Lung microvascular endothelial cell (primary cell): ENCODE results near the gene FCHSD2. TPM values are rescaled to one million over a fixed set of nuclear protein-coding genes. Genes with fewer than 3 reads are reported as not detected.
A peak's percentile ranks its signal among the peaks of the same experiment; 100 is the strongest.
"Not testable (repeated sequence)": the region's sequence is repeated elsewhere in the genome, so short reads cannot be mapped to it uniquely, and the experiment has no call there.

Source experiments
- DNase-seq, 2 donors: peaks; one replicate each; pipeline versions ENCODE4 v3.0.0 to v3.0.0-alpha.2; 2010; ENCODE audit warnings: low read depth in 2 of 2
- total RNA-seq: library from RNA; depleted of rRNA; stranded (reverse); fragments of >200 nt; gene quantifications from 2 replicates; pipeline ENCODE4 v1.2.1, GENCODE V29; 2014

The FCHSD2 gene
- total RNA-seq, 1 donor from 2014 or later: 15.9 TPM

DNA sequence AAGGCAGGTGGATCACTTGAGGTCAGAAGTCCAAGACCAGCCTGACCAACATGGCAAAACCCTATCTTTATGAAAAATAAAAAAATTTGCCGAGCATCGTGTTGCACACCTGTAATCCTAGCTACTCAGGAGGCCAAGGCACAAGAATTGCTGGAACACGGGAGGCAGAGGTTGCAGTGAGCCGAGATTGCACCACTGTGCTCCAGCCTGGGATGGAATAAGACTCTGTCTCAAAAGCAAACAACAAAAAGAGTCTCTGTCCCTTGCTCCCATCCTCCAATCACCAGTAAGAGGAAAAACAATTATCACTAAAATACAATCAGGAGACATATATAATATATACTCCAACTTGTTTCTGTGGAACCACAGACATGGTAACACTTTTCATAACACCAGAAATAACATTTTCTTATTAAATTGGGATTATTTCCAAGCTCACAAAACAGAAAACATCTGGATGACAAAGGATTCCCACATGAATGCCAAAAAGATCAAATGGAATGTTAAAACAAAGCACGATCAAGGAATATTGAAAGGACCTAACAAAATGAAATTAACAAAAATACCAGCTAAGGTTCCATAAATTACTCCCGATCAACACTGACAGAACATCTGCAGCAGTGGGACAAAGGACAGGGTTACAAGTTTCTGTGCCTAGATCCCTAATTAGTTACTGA is 15.2 kb downstream of the FCHSD2 start:
- DNase-seq: no peak

DNA sequence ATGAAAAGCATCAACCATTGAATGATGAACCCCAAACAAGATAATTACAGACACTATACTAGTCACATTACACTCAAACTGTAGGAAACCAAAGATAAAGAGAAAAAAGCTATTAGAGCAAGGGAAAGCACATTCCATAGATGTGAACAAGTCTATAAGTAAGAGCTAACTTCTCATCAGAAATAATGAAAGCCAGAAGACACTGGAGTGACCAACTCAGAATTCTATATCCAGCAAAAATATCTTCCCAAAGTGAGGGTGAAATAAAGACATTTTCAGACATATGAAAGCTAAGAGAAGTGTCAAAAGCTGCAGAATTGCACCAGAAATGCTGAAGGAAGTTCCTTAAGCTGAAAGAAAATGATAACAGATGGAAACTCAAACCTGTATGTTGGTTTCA is 17.3 kb downstream of the FCHSD2 start:
- DNase-seq: no peak

DNA sequence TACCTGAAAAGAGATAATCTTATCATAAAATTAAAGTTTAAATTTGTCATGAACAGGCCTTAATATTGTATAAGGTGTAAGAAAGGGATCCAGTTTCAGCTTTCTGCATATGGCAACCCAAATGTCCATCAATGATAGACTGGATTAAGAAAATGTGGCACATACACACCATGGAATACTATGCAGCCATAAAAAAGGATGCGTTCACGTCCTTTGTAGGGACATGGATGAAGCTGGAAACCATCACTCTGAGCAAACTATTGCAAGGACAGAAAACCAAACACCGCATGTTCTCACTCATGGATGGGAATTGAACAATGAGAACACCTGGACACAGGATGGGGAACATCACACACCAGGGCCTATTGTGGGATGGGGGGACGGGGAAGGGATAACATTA is 18.2 kb downstream of the FCHSD2 start:
- DNase-seq: not testable (repeated sequence)

GRCh38 chr11:73121692-73122091 is 20.4 kb downstream of the FCHSD2 start:
- DNase-seq: no peak

GRCh38 chr11:73117071-73117470 is 25.0 kb downstream of the FCHSD2 start:
- DNase-seq: no peak

- DNase-seq: no peak
Observed at GRCh38 chr11:73116636-73117035, 25.5 kb downstream of the FCHSD2 start.

GRCh38 chr11:73114835-73115220 is 27.3 kb downstream of the FCHSD2 start:
- DNase-seq: no peak

DNA sequence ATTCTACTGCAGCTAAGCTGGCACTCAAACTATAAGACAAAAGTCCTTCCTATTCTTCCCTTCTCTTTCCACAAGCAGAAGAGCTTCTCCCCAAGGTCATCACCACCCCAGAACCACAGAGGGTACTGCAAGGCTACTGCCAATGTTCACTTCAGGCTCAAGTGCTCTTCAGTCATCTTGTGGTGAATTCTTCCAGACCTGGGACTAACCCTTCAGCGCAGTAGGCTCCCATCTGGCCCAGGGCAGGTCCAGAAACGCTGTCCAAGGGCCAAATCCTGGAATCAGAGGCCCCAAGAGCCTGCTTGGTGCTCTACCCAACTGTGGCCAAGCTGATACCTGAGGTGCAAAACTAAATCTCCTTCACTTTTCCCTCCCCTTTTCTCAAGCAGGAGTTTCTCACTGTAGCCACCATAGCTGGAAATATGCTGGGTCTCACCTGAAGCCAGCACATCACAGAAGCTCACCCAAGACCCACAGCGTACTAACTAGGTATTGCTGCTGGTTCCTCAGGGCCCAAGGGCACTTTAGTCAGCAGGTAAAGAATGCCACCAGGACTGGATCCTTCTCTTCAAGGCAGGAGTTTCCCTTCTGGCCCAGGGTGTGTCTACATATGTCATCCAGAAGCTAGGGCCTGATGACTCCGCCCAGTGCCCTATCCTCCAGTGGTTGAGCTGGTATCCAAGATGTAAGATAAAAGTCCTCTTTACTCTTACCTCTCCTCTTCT is 27.8 kb downstream of the FCHSD2 start:
- DNase-seq: no peak

DNA sequence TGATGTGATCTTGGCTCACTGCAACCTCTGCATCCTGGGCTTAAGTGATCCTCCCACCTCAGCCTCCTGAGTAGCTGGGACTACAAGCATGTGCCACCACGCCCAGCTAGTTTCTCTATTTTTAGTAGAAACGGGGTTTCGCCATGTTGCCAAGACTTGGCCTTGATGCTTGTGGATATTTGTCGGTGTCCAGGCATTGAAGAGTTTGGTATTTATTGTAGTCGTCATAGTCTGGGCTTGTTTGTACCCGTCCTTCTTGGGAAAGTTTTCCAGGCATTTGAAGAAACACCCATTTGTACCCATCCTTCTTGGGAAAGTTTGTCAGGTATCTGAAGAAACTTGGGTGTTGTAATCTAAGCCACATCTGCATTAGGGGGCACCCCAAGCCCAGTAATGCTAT is 28.7 kb downstream of the FCHSD2 start:
- no peak for DNase-seq

DNA sequence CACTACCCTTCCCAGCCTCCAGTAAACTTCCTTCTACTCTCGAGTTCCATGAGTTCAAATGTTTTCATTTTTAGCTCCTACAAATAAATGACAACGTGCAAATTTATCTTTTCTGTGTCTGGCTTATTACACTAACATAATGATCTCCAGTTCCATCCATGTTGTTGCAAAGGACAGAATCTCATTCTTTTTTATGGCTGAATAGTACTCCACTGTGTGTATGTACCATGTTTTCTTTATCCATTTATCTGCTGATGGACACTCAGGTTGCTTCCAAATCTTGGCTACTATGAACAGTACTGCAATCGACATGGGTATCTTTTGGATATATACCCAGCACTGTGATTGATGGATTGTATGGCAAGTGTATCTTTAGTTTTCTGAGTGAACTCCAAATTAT is 34.5 kb downstream of the FCHSD2 start:
- no peak for DNase-seq

- DNase-seq: no peak
Observed at GRCh38 chr11:73106347-73106746, 35.8 kb downstream of the FCHSD2 start.

DNA sequence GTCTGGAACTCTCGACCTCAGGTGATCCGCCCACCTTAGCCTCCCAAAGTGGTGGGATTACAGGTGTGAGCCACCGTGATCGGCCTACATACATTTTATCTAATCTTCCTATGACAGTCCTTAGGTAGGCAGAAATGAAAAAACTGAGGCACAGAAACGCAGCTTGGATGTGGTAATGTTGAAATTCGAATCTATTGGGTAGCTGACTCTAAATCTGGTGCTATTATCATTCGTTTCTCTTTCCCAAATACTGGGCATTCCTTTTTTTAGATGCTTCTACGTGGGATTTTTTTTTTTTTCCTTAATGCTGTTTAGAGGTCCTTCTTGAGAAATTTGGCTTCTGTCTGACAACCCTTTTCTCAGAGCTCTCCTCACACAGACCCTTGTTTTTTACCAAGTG is 41.5 kb downstream of the FCHSD2 start:
- no peak for DNase-seq

GRCh38 chr11:73099512-73100266 is 42.4 kb downstream of the FCHSD2 start:
- DNase-seq: no peak

DNA sequence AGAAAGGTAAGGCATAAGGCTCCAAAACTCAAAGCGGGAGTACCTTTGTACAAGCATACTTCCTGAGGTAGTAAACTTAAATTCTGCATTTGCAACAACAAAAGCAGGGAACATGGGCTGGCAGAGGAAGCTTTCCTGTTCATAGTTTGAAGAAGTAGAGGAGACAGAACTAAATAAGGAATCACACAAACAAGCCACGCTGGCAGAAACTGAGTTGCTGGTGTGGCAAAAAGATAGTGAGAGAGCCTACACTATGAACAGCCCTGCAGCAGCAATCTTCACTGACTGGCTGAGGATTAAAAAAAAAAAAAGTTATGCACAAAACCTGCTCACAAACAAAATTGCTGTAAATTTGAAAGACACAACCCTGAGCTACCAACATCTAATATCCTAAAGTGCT is 46.5 kb downstream of the FCHSD2 start:
- peak in 1 of 2 donors; percentile 3 for DNase-seq

DNA sequence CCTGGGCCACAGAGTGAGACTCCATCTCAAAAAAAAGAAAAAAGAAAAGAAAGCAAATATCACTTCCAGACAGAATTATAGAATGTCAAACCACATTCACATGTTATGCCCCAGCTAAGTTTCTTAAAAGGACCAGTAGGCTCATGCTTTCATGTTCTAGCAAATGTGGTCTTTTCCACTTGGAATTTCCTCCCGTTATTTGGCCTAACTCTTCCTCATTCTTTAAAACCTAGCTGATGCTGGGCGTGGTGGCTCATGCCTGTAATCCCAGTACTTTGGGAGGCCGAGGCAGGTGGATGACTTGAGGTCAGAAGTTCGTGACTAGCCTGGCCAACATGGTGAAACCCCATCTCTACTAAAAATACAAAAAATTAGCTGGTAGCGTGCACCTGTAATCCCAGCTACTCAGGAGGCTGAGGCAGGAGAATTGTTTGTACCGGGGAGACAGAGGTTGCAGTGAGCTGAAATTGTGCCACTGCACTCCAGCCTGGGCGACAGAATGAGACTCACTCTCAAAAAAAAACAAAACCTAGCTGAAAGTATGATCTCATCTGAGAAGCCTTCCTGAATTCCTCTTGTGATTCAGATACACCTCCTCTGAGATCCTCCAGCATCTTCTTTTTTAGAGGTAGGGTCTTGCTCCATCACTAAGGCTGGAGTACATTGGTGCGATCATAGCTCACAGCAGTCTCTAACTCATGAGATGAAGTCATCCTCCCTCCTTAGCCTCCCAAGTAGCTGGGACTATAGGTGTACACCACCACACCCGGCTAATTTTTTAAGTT is 50.4 kb downstream of the FCHSD2 start:
- no peak for DNase-seq

- DNase-seq: peak; percentile 11 to 40
Observed at GRCh38 chr11:73087730-73088129, 54.4 kb downstream of the FCHSD2 start.

GRCh38 chr11:73085189-73085875 is 56.8 kb downstream of the FCHSD2 start:
- peak in 1 of 2 donors; percentile 25 for DNase-seq

DNA sequence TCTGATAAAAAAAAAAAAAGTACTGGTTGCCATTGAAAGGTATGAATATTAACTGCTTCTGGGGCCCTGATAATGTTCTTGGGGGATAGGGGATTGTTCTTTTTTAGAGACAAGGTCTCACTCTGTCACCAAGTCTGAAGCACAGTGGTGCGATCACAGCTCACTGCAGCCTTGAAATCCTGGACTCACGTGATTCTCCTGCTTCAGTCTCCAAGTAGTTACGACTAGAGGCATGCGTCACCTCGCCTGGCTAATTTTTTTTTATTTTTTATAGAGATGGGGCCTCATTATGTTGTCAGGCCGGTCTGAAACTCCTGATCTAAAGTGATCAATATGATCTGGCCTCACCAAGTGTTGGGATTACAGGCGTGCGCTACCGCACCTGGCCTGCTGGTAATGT is 63.5 kb downstream of the FCHSD2 start:
- DNase-seq: no peak

GRCh38 chr11:73077454-73077853 is 64.7 kb downstream of the FCHSD2 start:
- no peak for DNase-seq

DNA sequence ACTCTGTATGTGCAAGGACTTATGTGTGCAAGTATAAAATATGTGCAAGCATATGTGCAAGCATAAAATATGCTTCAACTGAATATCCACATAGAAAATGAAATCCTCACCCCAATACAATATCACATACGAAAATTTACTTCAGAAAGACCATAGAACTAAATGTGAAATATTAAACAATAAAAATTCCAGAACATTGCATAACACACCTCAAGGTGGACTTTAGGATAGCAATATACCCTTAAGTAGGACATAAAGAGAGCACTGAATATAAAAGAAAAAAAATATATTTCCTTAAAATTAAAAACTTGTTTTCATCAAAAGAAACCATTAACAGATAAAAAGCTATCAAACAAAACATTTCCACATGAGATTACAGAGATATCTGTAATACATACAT is 67.8 kb downstream of the FCHSD2 start:
- no peak for DNase-seq

GRCh38 chr11:73072935-73073481 is 69.1 kb downstream of the FCHSD2 start:
- DNase-seq: peak; percentile 21 to 53
